Spinal cord (tissue), 10 donors: ENCODE measurements around the gene GPR156. TPM values are rescaled to one million over a fixed set of nuclear protein-coding genes. Genes with fewer than 3 reads are reported as not detected.

Experiments used
- DNase-seq, 6 donors: peaks; one replicate each; pipeline versions ENCODE4 v3.0.0 to v3.0.0-alpha.2; 2013 to 2015; ENCODE audit warnings: low spot score in 6 of 6, low read depth in 4 of 6
- H3K27ac ChIP-seq: one replicate; pipeline ENCODE4 v1.5.1; 2013; ENCODE audit warnings: low read depth, low read length, control low read depth
- H3K27me3 ChIP-seq: one replicate; pipeline ENCODE4 v1.6.1; 2013; ENCODE audit warnings: low read length; ENCODE audit not compliant: control insufficient read depth, insufficient read depth
- H3K36me3 ChIP-seq: one replicate; pipeline ENCODE4 v1.6.1; 2013; ENCODE audit warnings: low read length; ENCODE audit not compliant: control insufficient read depth, insufficient read depth
- H3K4me1 ChIP-seq: one replicate; pipeline ENCODE4 v1.6.1; 2013; ENCODE audit warnings: low read length; ENCODE audit not compliant: control insufficient read depth, insufficient read depth
- H3K4me3 ChIP-seq: one replicate; pipeline ENCODE4 v1.5.1; 2013; ENCODE audit warnings: low read depth, low read length, control low read depth
- H3K9me3 ChIP-seq: one replicate; pipeline ENCODE4 v1.6.1; 2013; ENCODE audit warnings: low read length; ENCODE audit not compliant: control insufficient read depth, insufficient read depth
- WGBS: methylation state at CpG from one replicate; pipeline ENCODE4 v1.1.5; 2013; ENCODE audit warnings: missing lambda C conversion rate; ENCODE audit not compliant: insufficient coverage; 5-methylcytosine and 5-hydroxymethylcytosine counted together
- polyA plus RNA-seq, 2 donors: library from polyadenylated mRNA; unstranded; fragments of 120-200 nt; gene quantifications; one replicate each; pipeline ENCODE4 v1.2.1, GENCODE V29; 2013; ENCODE audit not compliant: insufficient read length in 2 of 2
- total RNA-seq, 2 donors: library from RNA; depleted of rRNA in 1 of 2; stranded (reverse); fragments of 120-200 nt in 1 of 2; fragments of >200 nt in 1 of 2; gene quantifications; one replicate each; pipeline versions ENCODE4 v1.2.3 to v1.2.4, GENCODE V29; 2013 to 2014
- donor health status: healthy.

Gene GPR156
- total and polyA plus RNA-seq, 4 donors: 1.7 to 2.1 (median 2.1) TPM

- no peaks in the 10 kb centered on the region for H3K27me3 ChIP-seq
- H3K36me3 ChIP-seq: no peaks in the 10 kb centered on the region
- no CpG with 5 or more reads among the region's 3 CpGs for WGBS
- DNase-seq: no peak
- H3K9me3 ChIP-seq: no peaks in the 10 kb centered on the region
- no peaks in the 10 kb centered on the region for H3K4me1 ChIP-seq
- no peak overlapping the region for H3K27ac ChIP-seq
- no peak overlapping the region for H3K4me3 ChIP-seq
Measured at GRCh38 chr3:120145542-120146285, 139.3 kb downstream of the GPR156 start.

GRCh38 chr3:120144267-120144666 is 140.8 kb downstream of the GPR156 start:
- Histone ChIP-seq H3K4me1 (no peaks in the 10 kb centered on the region), H3K36me3 (no peaks in the 10 kb centered on the region), H3K4me3 (no peak overlapping the region), H3K9me3 (no peaks in the 10 kb centered on the region), H3K27me3 (no peaks in the 10 kb centered on the region), H3K27ac (no peak overlapping the region)
- DNase-seq: no peak
- WGBS: 66% methylated on average over 4 of the region's 4 CpGs

- Histone ChIP-seq H3K27me3 (no peaks in the 10 kb centered on the region), H3K36me3 (no peaks in the 10 kb centered on the region), H3K9me3 (no peaks in the 10 kb centered on the region), H3K4me1 (no peaks in the 10 kb centered on the region), H3K27ac (no peak overlapping the region), H3K4me3 (no peak overlapping the region)
- no peak for DNase-seq
- WGBS: 90% methylated on average over 2 of the region's 2 CpGs
Measured at GRCh38 chr3:120143676-120144075, 141.3 kb downstream of the GPR156 start.

- Histone ChIP-seq H3K27ac (no peak overlapping the region), H3K9me3 (no peaks in the 10 kb centered on the region), H3K4me1 (no peaks in the 10 kb centered on the region), H3K4me3 (no peak overlapping the region), H3K36me3 (no peaks in the 10 kb centered on the region), H3K27me3 (no peaks in the 10 kb centered on the region)
- WGBS: 90% methylated on average over 2 of the region's 4 CpGs
- DNase-seq: no peak
Measured at GRCh38 chr3:120142236-120142635, 142.8 kb downstream of the GPR156 start.

GRCh38 chr3:120140098-120140742 is 144.8 kb downstream of the GPR156 start:
- DNase-seq: no peak
- Histone ChIP-seq H3K9me3 (no peaks in the 10 kb centered on the region), H3K4me1 (no peaks in the 10 kb centered on the region), H3K4me3 (no peak overlapping the region), H3K27ac (no peak overlapping the region), H3K27me3 (no peaks in the 10 kb centered on the region), H3K36me3 (no peaks in the 10 kb centered on the region)
- WGBS: 97% methylated on average over 44 of the region's 52 CpGs

GRCh38 chr3:120139140-120139539 is 145.9 kb downstream of the GPR156 start:
- H3K36me3 ChIP-seq: no peaks in the 10 kb centered on the region
- H3K9me3 ChIP-seq: no peaks in the 10 kb centered on the region
- no peaks in the 10 kb centered on the region for H3K27me3 ChIP-seq
- H3K4me3 ChIP-seq: no peak overlapping the region
- no peak for DNase-seq
- no peak overlapping the region for H3K27ac ChIP-seq
- no CpG with 5 or more reads among the region's 4 CpGs for WGBS
- no peaks in the 10 kb centered on the region for H3K4me1 ChIP-seq

- WGBS: no CpG with 5 or more reads among the region's 2 CpGs
- no peaks in the 10 kb centered on the region for H3K27me3 ChIP-seq
- no peaks in the 10 kb centered on the region for H3K4me1 ChIP-seq
- no peaks in the 10 kb centered on the region for H3K36me3 ChIP-seq
- H3K9me3 ChIP-seq: no peaks in the 10 kb centered on the region
- H3K27ac ChIP-seq: no peak overlapping the region
- no peak overlapping the region for H3K4me3 ChIP-seq
- DNase-seq: no peak
Measured at GRCh38 chr3:120137548-120137947, 147.5 kb downstream of the GPR156 start.

- no peaks in the 10 kb centered on the region for H3K4me1 ChIP-seq
- no peaks in the 10 kb centered on the region for H3K9me3 ChIP-seq
- no peaks in the 10 kb centered on the region for H3K27me3 ChIP-seq
- WGBS: 79% methylated on average over 2 of the region's 3 CpGs
- peak in 1 of 6 donors; percentile 12 for DNase-seq
- H3K36me3 ChIP-seq: no peaks in the 10 kb centered on the region
- no peak overlapping the region for H3K27ac ChIP-seq
- H3K4me3 ChIP-seq: no peak overlapping the region
Measured at GRCh38 chr3:120130656-120131055, 154.4 kb downstream of the GPR156 start.

- Histone ChIP-seq H3K4me1 (no peaks in the 10 kb centered on the region), H3K27me3 (no peaks in the 10 kb centered on the region), H3K27ac (no peak overlapping the region), H3K9me3 (no peaks in the 10 kb centered on the region), H3K4me3 (no peak overlapping the region), H3K36me3 (no peaks in the 10 kb centered on the region)
- DNase-seq: peak in 1 of 6 donors; percentile 80
- 50% methylated on average over 1 of the region's 2 CpGs for WGBS
Measured at GRCh38 chr3:120129718-120130513, 155.1 kb downstream of the GPR156 start.
